Left cardiac atrium (tissue), 4 donors: Measurements from ENCODE around the gene PDCD6IP. TPM values are rescaled to one million over a fixed set of nuclear protein-coding genes. Genes with fewer than 3 reads are reported as not detected.

ENCODE experiments used
- ATAC-seq, 2 donors: fragments of 200-7000 bp; cut with Tn5 transposase; one replicate each; pipeline ENCODE4 v1.9.1; 2020; ENCODE audit warnings: mild to moderate bottlenecking in 2 of 2, moderate library complexity in 2 of 2
- DNase-seq: peaks from one replicate; pipeline ENCODE4 v3.0.0-alpha.2; 2020
- intact Hi-C, 2 donors: fragments of 100-400 bp; cut with DNase I; formaldehyde crosslinking; loops; one replicate each; pipeline versions ENCODE4 v1.14.1 to v1.15.1; 2022 to 2023
- total RNA-seq, 2 donors: library from RNA; stranded (reverse); fragmentation: NEBNext Ultra II Directional; extraction: Animal tissue kit (Norgen Biotek cat#: 25700); gene quantifications; one replicate each; pipeline ENCODE4 v1.2.1, GENCODE V29; 2021
- donor health status: DM: no; HTN: yes; CAD: no.
- donor health status: DM: no; HTN: yes; CAD: no; lungs with severe emphysema.
- donor health status: DM: yes; HTN: yes; CAD: no.
- donor health status: Dilated cardiomyopathy.

PDCD6IP gene
- total RNA-seq, 2 donors from 2014 or later: 138 to 147 TPM

DNA sequence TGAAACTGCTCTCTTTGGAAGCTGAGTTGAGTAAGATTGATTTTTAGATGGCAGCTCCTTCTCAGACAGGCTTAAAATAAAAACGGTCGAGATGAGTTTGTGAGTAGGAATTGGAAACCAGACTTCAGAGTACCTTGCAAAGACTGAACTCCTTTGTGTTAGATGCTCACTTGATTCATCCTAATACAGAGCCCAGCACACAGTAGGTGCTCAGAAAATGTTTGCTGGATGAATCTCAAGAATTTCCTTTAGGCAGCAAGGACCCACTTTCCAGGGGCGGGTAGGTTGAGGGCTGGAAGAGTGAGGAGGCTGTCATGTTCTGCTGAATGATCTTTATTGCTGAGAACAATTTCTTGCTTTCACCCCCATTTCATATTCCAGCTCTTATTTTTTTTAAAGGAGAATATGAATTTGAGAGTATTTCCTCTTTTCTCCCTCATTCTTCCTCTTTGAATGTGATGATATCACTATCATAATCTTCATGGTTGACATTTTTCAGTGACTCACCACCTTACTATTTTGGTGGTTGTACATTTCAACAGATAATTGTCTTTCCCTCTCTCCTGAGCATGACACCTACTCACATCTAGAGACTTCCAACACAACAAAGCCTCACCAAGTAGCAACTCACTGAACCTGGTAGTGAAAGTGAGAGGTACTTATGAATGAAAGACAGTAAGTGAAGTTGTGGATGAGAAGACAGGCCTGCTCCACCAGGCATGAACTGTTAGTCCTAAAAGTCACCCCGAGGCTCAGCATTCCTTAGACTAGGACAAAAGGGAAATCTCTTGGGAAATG is 113.3 kb downstream of the PDCD6IP start:
- intact Hi-C loops: loop anchor here in 1 of 2 donors (10.0 kb wide), 1 partner anchor 773 kb away; no protein-coding TSS in a partner anchor
- no peak for ATAC-seq
- DNase-seq: no peak

DNA sequence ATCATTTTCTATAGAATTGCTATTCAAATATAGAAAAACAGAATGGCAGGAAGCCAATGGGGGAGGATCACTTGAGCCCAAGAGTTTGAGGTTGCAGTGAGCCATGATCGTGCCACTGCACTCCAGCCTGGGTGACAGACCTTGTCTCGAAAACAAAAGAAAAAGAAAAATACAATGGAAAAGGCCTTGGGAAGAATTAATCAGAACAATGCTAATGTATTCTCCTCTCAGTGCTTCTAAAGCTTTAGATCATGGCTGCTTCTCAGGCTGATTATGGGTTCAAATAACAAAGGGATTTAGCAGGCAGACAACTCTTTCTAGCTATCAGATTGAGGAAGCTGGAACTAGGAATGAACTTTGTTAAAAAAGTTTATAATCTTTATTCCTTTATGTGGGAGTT is 115.8 kb downstream of the PDCD6IP start:
- intact Hi-C loops: loop anchor here in 1 of 2 donors (10.0 kb wide), 1 partner anchor 771 kb away; no protein-coding TSS in a partner anchor
- DNase-seq (no peak), ATAC-seq (no peak)

DNA sequence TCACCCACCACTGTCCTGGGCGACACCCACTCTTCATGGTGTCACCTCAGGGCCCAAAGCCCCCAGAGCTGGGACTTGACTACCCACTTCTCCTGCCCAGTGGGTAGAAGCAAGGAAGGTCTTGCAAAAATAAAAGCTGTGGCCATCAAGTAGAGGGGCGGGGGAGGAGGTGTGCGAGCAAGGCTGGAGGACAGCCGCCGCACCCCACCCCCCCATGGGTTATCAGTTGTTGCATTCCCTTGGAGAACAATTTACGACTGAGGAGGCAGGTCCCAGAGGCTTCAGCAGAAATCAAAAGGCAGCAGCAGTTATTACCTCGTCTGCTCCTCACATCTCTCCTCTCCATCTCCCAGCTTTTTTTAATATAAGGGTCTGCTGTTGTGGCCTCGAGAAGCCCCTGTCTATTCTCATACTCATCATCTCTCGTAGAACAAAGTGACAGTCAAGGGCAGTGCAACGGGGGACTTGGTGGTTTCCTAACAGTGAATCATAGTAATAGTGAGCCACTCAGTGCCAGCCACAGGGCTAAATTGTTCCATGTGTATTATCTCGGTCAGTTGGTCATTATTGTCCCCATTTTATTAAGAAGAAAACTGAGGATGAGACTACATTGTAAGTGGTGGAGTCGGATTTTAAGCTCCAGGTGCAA is 116.4 kb downstream of the PDCD6IP start:
- ATAC-seq: no peak
- intact Hi-C loops: loop anchor here in 1 of 2 donors (10.0 kb wide), 1 partner anchor 770 kb away; no protein-coding TSS in a partner anchor
- no peak for DNase-seq

DNA sequence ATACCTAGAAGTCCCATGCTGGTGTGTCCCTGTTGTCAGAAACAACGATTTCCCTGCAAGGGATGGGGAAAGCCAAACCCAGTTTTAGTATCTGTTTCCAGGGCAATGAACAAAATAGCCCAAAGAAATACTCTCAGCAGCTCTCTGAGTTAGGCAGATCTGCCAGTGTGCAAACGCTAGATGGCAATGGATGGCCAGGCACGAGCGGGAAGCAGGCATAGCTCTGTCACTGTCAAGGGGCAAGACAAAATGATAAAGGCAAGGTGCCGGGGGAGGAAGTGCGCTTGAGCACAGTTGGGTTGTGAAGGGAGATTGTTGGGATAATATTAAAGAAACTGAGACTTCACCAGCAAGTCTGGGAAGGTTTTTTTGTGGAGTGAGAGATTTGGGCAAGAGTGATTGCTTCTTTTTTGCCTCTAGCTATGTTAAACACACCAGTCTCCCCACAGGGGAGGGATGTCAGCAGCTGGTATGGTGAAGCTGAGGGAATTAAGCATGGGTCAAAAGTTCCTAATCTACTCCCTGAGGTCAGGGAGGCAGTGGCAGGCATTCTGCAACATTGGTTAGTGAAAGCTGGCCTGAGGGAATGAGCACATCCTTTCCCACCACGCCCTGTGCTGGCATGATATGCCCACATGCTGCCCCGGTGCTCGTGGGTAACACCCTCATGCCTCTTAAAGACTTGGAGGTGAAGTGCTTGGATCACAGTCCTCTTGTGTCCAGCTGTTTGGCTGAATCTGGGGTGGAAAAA is 117.5 kb downstream of the PDCD6IP start:
- DNase-seq (no peak), ATAC-seq (peak; percentile 68 to 73)
- intact Hi-C loops: loop anchor here in 1 of 2 donors (10.0 kb wide), 1 partner anchor 769 kb away; no protein-coding TSS in a partner anchor

DNA sequence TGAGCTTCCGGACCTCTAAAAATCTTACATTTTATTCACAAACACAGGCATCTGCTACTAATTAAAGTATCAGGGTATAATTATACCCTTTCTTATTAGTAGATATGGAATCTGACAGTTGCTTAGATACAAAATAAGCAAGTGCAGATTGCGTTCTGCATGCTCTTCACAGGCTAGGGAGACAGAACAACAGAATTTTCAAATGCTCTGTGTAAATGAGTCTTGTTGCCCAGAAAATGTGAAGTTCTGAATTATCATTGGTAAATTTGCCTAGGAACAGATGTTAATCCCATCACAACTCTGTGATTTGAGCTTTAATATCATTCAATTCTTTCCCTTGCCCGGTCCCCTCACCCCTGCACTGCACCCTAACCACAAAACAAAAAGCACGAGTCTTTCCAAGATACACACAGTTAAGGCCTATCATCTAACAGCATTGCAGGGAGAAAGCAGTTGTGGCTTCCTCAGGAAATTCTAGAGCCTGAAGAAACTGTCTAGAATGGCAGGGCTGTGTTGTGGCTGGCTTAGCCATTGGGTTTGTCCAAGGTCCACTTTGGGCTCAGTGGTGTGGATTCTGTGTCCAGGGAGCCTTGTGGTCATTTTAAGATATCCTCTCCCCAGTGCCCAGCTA is 119.8 kb downstream of the PDCD6IP start:
- ATAC-seq (no peak), DNase-seq (no peak)
- intact Hi-C loops: loop anchor here in 1 of 2 donors (10.0 kb wide), 1 partner anchor 767 kb away; no protein-coding TSS in a partner anchor

Other genes starting within 250 kb of the PDCD6IP start
- 10 to 100 TPM; 52.9 to 61.4 TPM for gene CLASP2, start 80.4 kb upstream of the PDCD6IP start, total RNA-seq